Skeletal muscle tissue (tissue), 4 donors: ENCODE results near the gene ARHGAP19. TPM values are rescaled to one million over a fixed set of nuclear protein-coding genes. Genes with fewer than 3 reads are reported as not detected.

ENCODE experiments used
- H3K27ac ChIP-seq: one replicate; pipeline ENCODE4 v1.7.0; 2013; ENCODE audit warnings: mild to moderate bottlenecking, low read depth, low read length, inconsistent platforms
- H3K27me3 ChIP-seq, 3 donors: one replicate each; pipeline ENCODE4 v1.7.0; 2013; ENCODE audit warnings: low read length in 3 of 3; ENCODE audit not compliant: control insufficient read depth in 3 of 3, insufficient read depth in 3 of 3
- H3K36me3 ChIP-seq, 3 donors: one replicate each; pipeline ENCODE4 v1.7.0; 2013; ENCODE audit warnings: low read length in 3 of 3; ENCODE audit not compliant: control insufficient read depth in 3 of 3, insufficient read depth in 3 of 3
- H3K4me1 ChIP-seq, 3 donors: one replicate each; pipeline ENCODE4 v1.7.0; 2013; ENCODE audit warnings: low read length in 3 of 3, mild to moderate bottlenecking in 3 of 3; ENCODE audit not compliant: control insufficient read depth in 3 of 3, insufficient read depth in 3 of 3
- H3K4me3 ChIP-seq, 3 donors: one replicate each; pipeline ENCODE4 v1.7.0; 2013; ENCODE audit warnings: low read length in 3 of 3
- H3K9ac ChIP-seq, 3 donors: one replicate each; pipeline ENCODE4 v1.7.0; 2013; ENCODE audit warnings: low read length in 3 of 3, mild to moderate bottlenecking in 3 of 3, moderate library complexity in 2 of 3, low read depth in 1 of 3
- H3K9me3 ChIP-seq, 3 donors: one replicate each; pipeline ENCODE4 v1.7.0; 2013; ENCODE audit warnings: low read length in 3 of 3; ENCODE audit not compliant: control insufficient read depth in 3 of 3
- total RNA-seq: library from RNA; depleted of rRNA; stranded (reverse); fragments of >200 nt; gene quantifications from one replicate; pipeline ENCODE4 v1.2.3, GENCODE V29; 2014
- donor health status: Osteomylitis.

The ARHGAP19 gene
- total RNA-seq, 1 donor from 2014 or later, result 13.0 TPM

GRCh38 chr10:97220355-97220754 lies 72.1 kb downstream of the ARHGAP19 start:
- Histone ChIP-seq H3K9me3 (no peaks in the 10 kb centered on the region), H3K4me3 (no peak overlapping the region), H3K27ac (no peak overlapping the region), H3K4me1 (no peaks in the 10 kb centered on the region), H3K36me3 (peaks cover 3 to 10% (median 3%) of the 10 kb centered on the region in 3 donors), H3K27me3 (no peaks in the 10 kb centered on the region), H3K9ac (no peak overlapping the region)

GRCh38 chr10:97217299-97217698 lies 75.1 kb downstream of the ARHGAP19 start:
- Histone ChIP-seq H3K4me3 (no peak overlapping the region), H3K27me3 (no peaks in the 10 kb centered on the region), H3K4me1 (no peaks in the 10 kb centered on the region), H3K36me3 (peaks cover 0 to 1% (median 0%) of the 10 kb centered on the region in 3 donors), H3K9me3 (no peaks in the 10 kb centered on the region), H3K27ac (no peak overlapping the region), H3K9ac (no peak overlapping the region)

DNA sequence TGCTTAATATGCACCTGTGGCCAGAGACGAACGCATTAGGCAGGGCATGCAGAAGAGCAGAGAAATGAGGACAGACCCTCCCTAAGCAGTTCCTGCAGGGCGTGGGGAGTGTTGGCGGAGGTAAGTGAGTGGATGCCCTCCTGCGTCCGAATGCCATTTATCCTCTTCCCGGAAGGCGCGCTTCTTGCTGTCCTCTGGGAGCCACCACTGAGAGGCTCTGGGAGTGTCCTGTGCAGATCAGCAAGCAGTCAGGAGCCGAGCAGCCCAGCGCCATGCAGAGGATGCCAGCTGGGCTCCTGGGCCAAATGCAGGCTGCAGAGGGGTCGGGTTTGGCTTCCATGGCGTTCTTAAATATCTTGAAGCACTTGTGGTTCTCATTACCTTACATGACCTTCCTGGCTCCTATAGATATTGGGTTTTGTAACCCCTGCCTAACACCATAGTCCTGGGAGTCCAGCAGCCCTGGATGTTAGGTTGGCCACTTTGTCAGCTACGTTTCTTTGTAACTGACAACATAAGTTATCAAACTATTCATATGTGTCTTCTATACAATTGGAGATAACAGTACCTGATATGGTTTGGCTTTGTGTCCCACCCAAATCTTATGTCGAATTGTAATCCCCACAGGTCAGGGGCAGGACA lies 76.7 kb downstream of the ARHGAP19 start:
- Histone ChIP-seq H3K27me3 (no peaks in the 10 kb centered on the region), H3K4me3 (no peak overlapping the region), H3K27ac (no peak overlapping the region), H3K9me3 (no peaks in the 10 kb centered on the region), H3K36me3 (no peaks in the 10 kb centered on the region), H3K4me1 (no peaks in the 10 kb centered on the region), H3K9ac (no peak overlapping the region)

DNA sequence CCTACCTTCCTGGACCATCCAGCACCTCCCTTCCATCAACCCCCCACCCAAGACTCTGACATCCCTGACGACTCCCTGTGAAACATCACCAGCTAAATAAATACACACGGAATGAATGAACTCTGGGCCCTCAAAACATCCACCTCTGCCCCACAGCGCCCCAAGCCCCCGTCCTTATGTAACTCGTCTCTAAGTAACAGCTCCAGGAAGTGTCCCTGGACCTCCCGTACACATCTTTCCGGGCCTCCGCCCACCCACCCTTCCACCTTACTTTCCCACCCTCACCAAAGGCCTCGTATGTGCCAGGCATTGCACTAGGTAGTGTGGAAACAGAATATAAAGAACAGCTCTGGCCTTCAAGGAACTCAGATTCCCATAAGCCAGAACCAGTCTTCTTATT lies 79.0 kb downstream of the ARHGAP19 start:
- no peak overlapping the region for H3K4me3 ChIP-seq
- no peaks in the 10 kb centered on the region for H3K27me3 ChIP-seq
- no peaks in the 10 kb centered on the region for H3K4me1 ChIP-seq
- H3K9me3 ChIP-seq, result no peaks in the 10 kb centered on the region
- H3K36me3 ChIP-seq, result no peaks in the 10 kb centered on the region
- no peak overlapping the region for H3K9ac ChIP-seq
- no peak overlapping the region for H3K27ac ChIP-seq

DNA sequence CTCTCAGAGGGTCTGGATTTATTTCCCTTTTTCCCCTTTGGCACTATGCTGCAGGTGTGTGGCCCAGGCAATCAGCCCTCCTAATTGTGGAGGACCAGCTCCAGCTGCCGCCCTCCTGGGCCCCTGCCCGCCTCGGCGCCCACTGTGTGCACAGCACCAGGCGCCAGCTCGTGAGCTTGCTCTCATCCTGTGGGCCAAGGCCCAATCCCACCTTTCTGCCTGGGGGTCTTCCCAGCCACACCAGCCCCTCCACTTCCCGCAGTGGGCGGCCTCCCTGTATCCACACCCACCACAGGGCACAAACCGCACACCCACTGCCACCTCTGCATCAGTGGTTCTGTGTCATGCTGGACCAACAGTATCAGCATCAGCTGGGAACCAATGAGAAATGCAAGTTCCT lies 81.2 kb downstream of the ARHGAP19 start:
- Histone ChIP-seq H3K4me3 (no peak overlapping the region), H3K36me3 (no peaks in the 10 kb centered on the region), H3K4me1 (no peaks in the 10 kb centered on the region), H3K27ac (no peak overlapping the region), H3K9me3 (no peaks in the 10 kb centered on the region), H3K27me3 (no peaks in the 10 kb centered on the region), H3K9ac (no peak overlapping the region)

DNA sequence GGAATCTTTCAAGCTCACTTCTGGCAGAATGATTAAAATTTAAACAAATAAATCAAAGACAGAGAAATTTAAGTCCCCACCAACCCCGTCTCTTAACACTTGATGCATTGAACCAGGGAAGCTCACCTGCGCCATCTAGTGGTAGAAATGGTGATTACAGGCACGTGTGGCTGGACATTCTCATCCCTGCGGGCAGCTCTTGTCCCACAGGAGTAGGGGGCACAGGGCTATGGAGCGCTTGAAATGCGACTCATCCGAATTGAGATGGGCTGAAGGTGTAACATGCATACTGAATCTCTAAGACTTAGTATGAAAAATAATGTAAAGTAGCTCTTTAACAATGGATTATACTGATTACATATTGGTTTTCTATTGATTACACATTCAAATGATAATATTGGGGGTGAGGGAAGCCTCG lies 81.9 kb downstream of the ARHGAP19 start:
- Histone ChIP-seq H3K9me3 (no peaks in the 10 kb centered on the region), H3K4me1 (no peaks in the 10 kb centered on the region), H3K27ac (no peak overlapping the region), H3K27me3 (no peaks in the 10 kb centered on the region), H3K9ac (no peak overlapping the region), H3K36me3 (no peaks in the 10 kb centered on the region), H3K4me3 (no peak overlapping the region)

DNA sequence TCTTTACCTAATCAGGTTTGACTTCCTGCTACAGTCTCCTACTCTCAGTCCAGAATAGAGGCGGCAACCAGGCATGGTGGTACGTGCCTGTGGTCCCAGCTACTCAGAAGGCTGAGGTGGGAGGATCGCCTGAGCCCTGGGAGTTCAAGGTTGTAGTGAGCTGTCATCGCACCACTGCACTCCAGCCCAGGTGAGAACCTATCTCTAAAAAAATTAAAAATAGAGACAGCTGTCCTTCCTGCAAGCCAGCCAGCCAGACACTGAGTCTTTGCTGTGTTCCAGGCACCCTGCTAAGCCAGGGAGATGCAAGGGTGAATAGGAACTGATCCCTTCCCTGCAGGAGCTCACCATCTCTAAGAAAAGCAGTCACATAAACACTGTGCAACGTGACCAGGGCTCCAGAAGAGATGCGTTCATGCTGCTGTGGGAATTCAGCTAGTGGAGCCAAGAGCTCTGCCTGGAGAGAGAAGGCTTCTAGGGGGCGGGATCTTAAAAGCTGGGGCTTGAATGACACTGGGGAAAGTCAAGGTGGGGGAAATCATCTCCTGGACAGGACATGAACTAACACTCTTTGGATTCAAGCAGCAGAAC lies 84.6 kb downstream of the ARHGAP19 start:
- Histone ChIP-seq H3K4me1 (no peaks in the 10 kb centered on the region), H3K4me3 (no peak overlapping the region), H3K9ac (no peak overlapping the region), H3K36me3 (no peaks in the 10 kb centered on the region), H3K27ac (no peak overlapping the region), H3K9me3 (no peaks in the 10 kb centered on the region), H3K27me3 (no peaks in the 10 kb centered on the region)

GRCh38 chr10:97207131-97207530 lies 85.3 kb downstream of the ARHGAP19 start:
- Histone ChIP-seq H3K36me3 (no peaks in the 10 kb centered on the region), H3K4me3 (no peak overlapping the region), H3K9me3 (no peaks in the 10 kb centered on the region), H3K9ac (no peak overlapping the region), H3K4me1 (no peaks in the 10 kb centered on the region), H3K27ac (no peak overlapping the region), H3K27me3 (no peaks in the 10 kb centered on the region)

DNA sequence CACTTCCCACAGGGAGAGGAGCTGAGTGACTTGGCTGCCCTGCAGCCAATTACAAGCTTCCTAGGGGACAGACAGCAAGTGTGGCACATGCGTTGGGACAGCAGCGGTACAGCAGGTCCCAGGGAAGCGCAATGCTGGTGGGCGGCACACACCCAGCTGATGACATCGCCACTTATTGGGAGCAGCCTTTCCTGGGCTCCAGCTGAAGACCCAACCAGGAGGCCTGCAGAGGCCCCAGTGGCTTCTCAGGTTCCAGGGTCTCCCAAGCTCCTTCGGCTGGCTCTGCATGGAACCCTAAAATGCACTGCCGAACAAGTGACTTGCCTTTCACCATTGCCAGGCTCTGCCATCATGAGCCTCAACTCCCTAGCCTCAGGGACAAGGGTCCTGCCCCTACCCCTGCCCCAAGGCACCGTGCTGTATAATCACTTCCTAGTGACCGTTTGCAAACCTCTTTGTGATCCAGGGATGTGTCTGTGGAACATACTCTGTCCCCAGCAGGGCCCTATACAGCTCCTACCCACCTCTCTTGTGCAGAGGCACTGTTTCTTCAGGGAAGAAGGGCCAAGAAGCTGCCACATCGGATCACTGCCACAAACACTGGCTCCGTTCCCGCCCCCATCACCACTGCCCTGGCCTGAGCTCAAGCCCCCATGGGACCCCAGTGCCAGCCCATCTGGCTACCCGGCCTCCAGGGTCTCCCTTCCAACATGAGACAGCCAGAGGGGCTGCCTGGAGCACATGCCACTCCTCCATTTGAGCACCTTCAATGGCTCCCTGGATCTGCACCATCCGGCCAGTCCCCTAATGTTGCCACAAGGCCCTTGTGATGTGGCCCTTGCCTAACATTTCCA lies 87.4 kb downstream of the ARHGAP19 start:
- Histone ChIP-seq H3K9me3 (no peaks in the 10 kb centered on the region), H3K4me1 (no peaks in the 10 kb centered on the region), H3K27ac (no peak overlapping the region), H3K27me3 (no peaks in the 10 kb centered on the region), H3K9ac (no peak overlapping the region), H3K4me3 (no peak overlapping the region), H3K36me3 (no peaks in the 10 kb centered on the region)

- no peaks in the 10 kb centered on the region for H3K36me3 ChIP-seq
- H3K27ac ChIP-seq, result no peak overlapping the region
- H3K4me1 ChIP-seq, result no peaks in the 10 kb centered on the region
- H3K9me3 ChIP-seq, result no peaks in the 10 kb centered on the region
- no peak overlapping the region for H3K9ac ChIP-seq
- no peaks in the 10 kb centered on the region for H3K27me3 ChIP-seq
- no peak overlapping the region for H3K4me3 ChIP-seq
Observed at GRCh38 chr10:97203220-97203619, 89.2 kb downstream of the ARHGAP19 start.
